GM19397 (cell line): ENCODE measurements around the gene CFAP45.

Experiments
- ATAC-seq: cut with Tn5 transposase; IDR thresholded peaks from one replicate; pipeline ENCODE4 v1.9.1; 2021; ENCODE audit warnings: mild to moderate bottlenecking, moderate library complexity; ENCODE audit not compliant: unreplicated experiment

Gene CFAP45, protein sequence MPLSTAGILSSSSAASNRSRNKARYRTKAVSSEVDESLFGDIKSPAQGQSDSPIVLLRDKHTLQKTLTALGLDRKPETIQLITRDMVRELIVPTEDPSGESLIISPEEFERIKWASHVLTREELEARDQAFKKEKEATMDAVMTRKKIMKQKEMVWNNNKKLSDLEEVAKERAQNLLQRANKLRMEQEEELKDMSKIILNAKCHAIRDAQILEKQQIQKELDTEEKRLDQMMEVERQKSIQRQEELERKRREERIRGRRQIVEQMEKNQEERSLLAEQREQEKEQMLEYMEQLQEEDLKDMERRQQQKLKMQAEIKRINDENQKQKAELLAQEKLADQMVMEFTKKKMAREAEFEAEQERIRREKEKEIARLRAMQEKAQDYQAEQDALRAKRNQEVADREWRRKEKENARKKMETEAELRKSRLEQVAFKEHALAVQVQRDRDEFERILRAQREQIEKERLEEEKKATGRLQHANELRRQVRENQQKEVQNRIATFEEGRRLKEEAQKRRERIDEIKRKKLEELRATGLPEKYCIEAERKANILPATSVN

GRCh38 chr1:159900086-159900680 lies at the start of gene CFAP45:
Gene CFAP45, minus strand, starts transcription at chr1:159900165. Its CDS starts 67 bp downstream, at chr1:159900098.
- ATAC-seq, result no peak

DNA sequence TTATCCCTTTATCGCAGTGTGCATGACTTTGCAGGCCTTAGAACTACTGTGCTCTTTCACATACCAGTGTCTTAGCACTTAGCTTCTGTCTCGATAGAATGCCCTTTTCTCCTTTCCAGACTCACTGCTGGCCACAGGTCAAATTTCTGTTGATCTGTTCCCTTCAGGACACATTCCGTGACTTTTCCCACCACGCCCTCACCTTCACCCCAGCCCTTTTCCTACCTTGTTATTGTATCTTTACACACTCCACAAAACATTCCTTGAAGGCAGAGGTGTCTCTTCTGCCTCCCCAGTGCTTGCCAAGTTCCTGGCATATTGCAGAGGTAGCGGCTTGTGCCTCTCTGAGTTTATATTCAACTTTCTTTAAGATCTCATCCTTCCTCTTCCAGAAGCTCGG lies 49.2 kb upstream of the CFAP45 start:
- no peak for ATAC-seq

DNA sequence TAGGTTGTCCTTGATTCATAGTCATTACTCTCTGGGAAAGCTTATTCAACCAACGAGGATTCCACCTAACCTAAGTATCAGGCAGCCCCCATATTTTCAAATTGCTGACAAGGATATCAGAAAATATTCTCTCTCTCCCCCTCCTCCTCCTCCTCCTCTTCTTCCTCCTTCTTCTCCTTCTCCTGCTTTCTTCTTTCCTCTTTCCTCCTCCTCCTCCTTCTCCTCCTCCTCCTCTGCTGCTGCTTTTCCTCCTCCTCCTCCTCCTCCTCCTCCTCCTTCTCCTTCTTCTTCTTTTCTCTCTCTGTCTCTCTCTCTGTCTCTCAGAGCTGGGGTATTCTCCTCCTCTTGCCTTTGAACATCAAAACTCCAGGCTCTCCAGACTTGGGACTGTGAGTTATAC lies 48.0 kb upstream of the CFAP45 start:
- no peak for ATAC-seq

DNA sequence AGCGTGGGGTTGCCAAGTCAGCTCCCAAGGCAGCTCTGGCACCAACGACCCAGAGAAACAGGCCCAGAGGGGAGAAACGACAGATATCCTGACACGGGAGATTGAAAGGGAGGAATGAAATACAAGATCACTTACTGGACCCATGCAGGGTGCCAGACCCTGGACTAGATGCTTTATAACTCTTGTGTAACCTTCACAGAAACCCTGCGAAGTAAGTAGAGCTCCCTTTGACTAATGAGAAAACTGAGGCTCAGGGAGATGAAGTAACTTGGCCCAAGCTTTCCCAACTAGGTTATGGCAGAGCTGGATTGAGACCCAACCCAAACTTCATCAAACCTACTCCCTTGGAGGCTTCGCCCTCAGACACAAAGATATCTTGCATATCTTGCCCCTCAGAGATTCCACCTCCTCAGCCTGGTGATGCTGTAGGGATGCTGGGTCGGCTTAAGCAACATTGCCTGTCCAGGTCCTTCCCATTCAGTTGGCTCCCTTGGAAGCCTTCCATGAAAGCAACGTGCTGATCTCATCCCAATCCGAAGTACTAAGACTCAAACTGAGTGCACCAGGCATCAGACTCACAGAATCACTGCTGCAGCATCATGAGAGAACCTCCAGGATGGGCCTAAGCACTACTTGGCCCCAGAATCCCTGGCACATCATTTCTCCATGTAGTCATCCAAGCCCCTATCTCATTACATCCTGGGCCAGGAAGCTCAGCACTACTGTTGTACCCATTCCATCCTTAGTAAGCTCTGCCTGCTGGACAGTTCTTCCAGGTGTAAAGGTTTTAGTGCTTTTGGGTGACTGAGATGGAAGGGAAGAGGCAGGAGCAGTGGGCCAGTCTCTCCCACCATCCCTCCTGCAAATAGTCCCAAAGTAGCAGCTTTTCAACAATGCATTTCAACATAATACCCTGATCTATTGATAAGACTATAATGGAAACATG lies 46.5 kb upstream of the CFAP45 start:
- ATAC-seq, result no peak

- peak; percentile 51 for ATAC-seq
Measured at GRCh38 chr1:159945483-159946241, 45.7 kb upstream of the CFAP45 start, which contains the start of gene IGSF9. Gene IGSF9, minus strand, starts transcription at chr1:159945613. Its CDS starts 2,159 bp downstream, at chr1:159943454.

- ATAC-seq, result no peak
Measured at GRCh38 chr1:159944623-159945455, 44.9 kb upstream of the CFAP45 start.

GRCh38 chr1:159943908-159944622 lies 44.1 kb upstream of the CFAP45 start:
- ATAC-seq, result no peak

DNA sequence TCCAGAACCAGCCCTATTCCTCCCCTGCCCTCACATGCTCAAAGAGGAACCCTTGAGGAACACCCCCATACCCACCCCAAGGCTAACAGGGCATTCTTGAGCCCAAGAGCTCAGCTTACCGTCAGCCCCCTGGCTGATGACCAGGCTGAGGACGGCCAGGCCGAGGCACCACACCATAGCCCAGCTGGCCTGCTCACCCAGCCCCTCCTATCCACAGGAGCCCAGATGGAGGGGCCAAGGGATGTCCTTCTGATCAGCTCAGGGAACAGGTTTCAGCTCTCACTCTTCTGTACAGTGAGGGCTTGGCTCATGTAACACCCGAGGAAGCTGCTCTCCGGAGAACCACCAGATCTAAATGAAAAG lies 43.3 kb upstream of the CFAP45 start:
- ATAC-seq, result no peak

- ATAC-seq, result no peak
Measured at GRCh38 chr1:159942632-159943277, 42.8 kb upstream of the CFAP45 start.

- ATAC-seq, result no peak
Measured at GRCh38 chr1:159941591-159942560, 41.9 kb upstream of the CFAP45 start.

DNA sequence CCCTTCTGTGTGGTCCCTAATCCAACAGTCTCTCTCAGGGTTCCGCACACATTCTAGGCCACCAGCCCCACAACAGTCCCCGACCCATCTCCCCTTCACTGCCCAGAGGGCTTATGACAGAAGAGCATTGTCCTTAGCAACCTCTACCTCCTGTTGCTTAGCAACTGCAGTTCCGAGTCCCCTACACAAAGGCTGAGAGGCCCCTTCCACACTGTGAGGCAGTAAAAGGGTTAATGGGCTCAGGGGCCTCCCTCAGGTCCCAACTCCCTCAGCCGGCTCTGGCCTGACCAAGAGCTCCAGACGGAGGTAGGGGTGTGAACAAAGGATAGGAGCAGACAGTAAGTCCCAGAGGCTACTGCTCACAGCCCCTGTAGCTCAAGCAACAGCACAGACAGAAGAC lies 41.2 kb upstream of the CFAP45 start:
- ATAC-seq, result no peak

DNA sequence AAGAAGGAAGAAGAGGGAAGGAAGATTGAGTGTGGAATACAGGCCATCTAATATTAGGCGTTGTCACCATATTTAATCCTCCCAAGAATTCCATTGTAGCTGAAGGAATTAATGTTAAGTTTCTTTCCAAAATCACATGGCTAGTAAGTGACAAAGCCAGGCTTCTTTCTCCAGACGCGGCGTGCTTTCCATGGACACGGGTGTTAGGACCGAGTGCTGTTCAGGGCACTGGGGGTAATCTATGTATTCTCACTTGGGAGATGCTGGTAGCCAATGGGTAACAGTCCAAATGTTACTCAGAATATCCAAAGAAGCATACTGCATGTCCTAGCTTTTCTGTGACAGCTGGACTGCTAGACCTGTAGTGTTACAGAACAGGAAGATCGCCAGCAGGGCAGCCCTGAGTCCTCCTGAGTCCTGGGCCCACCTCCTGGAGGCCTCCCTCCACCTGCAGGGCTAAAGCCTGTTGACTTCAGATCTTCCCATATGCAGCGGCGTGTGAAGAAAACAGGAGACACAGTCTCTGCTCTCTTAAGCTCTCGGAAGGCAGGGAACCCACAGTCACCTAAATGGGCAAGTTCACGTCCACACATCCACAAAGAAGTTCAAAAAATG lies 40.1 kb upstream of the CFAP45 start:
- no peak for ATAC-seq

DNA sequence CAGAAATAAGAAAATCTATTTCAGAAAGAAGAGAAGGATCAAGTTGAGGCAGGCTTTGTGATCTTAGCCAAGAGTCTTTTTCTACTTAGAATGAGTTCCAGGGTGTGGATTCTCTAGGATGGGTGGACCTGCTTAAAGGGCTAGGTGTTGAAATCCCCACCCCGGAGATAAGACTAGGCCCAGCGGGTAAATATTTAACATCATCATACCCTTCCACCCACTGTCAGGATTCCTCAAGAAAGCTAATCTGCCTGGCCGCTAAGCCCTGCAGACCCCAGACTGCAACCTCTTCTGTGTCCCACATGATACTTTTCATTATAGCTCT lies 39.7 kb upstream of the CFAP45 start:
- ATAC-seq, result no peak

DNA sequence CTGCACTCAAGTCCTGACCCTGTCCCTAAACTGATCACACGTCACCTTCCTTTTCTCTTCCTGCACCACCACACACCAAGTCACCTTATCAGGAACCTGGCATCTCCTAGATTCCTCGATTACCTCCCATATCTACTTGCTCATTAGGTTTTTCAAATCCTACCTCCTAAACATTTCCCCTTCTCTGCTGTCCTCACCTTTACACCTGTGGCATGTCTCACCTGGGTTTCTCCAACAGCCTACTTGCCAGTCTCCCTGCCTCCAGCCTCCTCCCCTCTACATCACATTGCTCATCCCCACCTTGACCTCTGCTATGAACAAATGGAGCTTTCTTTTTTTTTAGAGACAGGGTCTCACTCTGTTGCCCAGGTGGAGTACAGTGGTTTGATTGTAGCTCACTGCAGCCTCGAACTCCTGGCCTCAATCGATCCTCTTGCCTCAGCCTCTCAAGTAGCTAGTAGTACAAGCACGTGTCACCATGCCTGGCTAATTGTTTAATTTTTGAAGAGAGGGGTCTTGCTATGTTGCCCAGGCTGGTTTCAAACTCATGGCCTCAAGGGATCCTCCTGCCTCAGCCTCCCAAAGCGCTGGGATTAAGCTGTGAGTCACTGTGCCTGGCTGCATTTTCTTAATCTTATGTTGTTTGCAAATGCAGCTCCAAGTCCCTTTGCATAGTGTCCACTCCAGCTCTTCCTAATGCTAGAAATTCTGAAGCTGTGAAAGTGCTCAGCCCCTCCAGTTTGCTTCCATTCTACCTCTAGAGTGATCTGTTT lies 39.1 kb upstream of the CFAP45 start:
- ATAC-seq, result no peak

DNA sequence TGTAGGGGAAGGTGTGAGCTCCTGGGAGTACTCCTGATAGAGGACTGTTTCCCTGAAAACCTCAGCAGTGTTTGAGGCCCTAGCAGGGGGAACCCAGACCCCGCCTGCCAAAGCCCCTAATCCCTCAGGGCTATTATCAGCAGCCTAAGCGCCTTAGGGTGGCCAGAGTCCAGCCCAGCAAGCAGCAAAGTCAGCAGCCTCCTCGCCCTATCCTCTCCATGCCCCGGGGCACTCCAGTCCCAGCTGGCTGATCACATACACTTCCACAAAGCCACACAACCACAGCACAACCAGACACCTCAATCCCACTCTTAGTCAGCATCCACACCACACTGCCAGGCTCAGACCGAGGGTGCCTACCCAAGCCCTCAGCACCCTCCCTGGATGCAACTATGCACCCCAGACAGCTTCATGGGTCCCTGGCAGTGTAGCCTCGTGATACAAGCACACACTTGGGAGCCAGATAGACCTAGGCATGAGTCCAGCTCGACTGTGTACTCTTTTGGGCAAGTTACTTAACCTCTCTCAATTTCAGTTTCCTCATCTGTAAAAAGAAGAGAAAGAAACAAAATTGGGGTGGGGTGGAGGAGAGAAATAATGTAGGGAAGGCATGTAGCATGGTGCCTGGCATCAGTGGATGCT lies 38.4 kb upstream of the CFAP45 start:
- no peak for ATAC-seq
